Measurements from ENCODE around the gene TTC38.

TTC38 gene

GRCh38 chr22:46276563-46276962 lies 8.8 kb downstream of the TTC38 start:
- in situ Hi-C loops (cut with MboI; ENCODE audit: low sequenced_read_pairs) = no loop called here

DNA sequence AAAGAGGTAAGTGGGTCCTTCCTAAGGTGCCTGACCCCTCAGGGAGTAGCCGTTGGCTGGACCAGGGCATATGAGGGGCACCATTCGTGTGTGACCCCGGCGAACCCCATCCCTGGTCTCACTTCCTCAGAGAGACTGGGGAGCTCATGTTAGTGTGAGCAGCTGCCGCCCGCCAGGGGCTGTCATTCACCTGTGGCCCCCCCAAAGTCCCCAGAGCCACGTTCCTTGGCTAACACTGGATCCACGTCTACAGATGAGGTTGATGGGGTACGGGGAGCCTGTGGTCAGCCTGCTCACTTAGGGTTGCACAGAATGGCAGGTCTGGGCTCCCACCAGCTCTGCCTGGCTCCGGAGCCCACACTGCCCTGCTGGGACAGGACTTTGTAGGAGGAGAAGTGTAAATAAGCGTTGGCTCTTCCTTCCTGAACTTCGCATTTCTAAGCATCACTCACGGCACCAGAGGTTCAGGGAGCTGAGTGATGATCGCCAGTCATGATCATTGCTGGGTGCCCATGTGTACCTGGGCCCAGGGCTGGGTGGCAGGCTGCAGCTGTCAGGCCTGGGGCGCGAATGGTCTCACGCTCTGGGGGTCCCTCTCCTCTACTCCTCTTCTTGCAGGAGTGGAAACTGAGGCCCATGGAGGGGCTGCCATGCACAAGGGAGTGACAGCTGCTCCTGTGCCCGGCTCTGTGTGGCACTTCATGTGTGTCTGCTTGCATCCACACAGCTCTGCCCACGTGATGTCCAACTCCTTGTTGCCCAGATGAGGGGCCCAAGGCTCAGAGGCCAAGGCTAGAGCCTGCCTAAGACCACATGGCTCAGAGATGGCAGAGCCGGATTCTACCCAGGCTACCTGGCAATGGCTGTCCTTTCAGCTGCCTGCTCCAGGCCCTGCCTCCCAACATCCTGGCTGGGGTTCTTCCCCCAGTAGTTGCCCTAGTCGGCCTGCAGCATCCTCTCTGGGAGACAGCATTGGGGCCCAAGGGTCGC lies 11.1 kb downstream of the TTC38 start:
- in situ Hi-C loops (cut with MboI; ENCODE audit: low sequenced_read_pairs) = no loop called here

- in situ Hi-C loops (cut with MboI; ENCODE audit: low sequenced_read_pairs) = no loop called here
These were observed 12.4 kb downstream of the TTC38 start for GRCh38 chr22:46280063-46280817.

DNA sequence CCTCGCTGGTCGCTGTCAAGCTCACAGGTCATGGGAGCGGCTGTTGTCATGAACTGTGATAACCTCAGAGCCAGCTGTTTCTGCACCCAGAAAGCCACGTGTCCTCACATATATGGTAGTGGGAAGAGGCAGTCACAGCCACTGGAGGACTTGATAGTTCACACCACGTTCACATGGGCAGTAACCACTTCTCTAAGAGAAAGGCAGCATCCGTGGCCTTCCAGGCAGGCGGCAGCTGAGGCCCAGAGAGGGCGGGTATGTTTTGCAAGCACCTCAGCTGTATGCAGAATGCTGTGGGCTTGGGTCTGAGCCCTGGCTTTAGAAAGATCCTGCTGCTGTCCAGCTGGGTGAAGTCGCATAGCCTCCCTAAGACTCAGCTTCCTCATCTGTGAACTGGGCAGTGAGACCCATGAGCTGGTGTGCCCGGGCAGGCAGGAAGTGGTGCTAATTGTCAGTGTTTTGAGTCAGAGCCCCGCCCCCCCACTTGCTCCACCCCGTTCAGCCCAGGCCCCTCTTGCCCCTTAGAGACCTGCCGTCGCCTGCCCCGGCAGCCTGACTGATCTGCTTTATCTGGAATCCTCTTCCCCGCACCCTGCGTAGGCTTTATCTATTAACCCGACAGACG lies 13.3 kb downstream of the TTC38 start:
- in situ Hi-C loops (cut with MboI; ENCODE audit: low sequenced_read_pairs) = no loop called here

GRCh38 chr22:46281866-46282678 lies 14.3 kb downstream of the TTC38 start:
- in situ Hi-C loops (cut with MboI; ENCODE audit: low sequenced_read_pairs) = no loop called here

DNA sequence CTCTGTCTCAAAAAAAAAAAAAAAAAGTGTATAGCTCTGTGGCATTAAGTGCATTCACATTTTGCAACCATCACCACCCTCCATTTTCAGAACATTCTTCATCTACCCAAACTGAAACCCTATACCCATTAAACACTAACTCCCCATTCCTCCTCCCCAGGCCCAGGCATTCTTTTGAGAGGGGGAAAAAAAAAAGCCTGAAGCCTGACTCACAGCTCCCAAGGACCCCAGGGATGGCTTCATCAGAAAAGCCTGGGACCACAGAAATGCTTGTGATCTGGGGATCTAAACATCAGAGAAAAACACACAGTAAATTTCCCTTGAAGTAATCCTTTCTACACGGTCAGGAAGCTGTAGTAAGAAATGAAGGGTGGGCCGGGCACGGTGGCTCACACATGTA lies 18.2 kb downstream of the TTC38 start:
- in situ Hi-C loops (cut with MboI; ENCODE audit: low sequenced_read_pairs) = no loop called here

- in situ Hi-C loops (cut with MboI; ENCODE audit: low sequenced_read_pairs) = no loop called here
These were observed 19.4 kb downstream of the TTC38 start for GRCh38 chr22:46286941-46287872.

DNA sequence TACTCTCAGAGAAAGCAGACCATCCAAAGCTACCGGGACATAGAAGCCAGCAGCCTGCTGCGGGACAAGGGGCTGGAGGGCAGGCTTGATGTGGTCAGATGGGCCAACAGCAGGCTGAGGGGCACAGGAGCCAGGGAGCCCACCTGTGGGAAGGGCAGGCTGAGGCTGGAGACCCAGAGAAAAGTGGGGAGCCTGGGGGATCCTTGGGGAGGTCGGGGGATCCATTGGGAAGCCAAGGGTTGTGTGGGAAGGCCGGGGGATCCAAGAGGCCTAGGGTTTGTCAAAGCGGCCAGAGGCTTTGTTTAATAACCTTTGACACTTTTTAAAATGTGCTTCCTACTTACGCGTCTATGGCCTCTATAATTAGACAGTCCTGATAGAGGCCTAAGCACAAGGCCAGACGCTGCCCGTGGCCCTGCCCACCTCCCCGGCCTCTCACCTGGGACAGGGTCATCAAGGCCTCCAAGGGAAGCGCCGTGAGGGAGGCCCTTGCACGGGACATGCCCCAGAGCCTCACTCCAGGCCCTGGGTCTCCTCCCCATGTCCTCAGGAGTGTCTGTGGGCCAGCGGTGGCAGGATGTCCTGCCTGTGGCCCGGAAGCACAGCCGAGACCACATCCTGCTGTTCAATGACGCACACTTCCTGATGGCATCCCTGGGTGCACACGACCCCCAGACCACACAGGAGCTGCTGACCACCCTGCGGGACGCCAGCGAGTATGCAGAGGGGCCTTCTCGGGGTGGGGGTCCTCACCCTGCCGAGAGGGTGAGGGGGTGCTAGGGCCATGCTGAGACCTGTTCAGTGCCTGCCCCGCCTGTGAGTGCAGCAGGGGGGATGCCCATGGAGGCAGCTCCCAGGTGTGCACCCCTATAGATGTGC lies 20.3 kb downstream of the TTC38 start:
- in situ Hi-C loops (cut with MboI; ENCODE audit: low sequenced_read_pairs) = no loop called here

DNA sequence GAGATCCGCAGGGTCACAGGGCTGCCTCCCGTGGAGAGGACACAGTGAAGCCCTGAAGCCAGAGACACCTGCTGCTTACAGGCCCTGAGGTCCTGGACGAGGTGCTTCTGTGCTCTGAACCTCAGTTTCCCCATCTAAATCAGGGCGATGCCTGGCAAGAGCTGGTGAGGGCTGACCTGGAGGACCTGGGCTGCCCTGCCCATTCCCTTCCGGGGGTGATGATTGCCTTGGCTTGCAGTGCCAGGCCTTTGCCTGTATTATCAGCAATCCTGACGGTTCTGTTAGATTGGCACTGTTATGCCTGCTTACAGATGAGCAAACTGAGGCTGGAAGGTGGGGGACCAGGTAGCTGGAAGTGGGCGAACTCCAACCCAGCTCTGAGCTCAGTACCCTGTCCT lies 21.0 kb downstream of the TTC38 start:
- in situ Hi-C loops (cut with MboI; ENCODE audit: low sequenced_read_pairs) = no loop called here

DNA sequence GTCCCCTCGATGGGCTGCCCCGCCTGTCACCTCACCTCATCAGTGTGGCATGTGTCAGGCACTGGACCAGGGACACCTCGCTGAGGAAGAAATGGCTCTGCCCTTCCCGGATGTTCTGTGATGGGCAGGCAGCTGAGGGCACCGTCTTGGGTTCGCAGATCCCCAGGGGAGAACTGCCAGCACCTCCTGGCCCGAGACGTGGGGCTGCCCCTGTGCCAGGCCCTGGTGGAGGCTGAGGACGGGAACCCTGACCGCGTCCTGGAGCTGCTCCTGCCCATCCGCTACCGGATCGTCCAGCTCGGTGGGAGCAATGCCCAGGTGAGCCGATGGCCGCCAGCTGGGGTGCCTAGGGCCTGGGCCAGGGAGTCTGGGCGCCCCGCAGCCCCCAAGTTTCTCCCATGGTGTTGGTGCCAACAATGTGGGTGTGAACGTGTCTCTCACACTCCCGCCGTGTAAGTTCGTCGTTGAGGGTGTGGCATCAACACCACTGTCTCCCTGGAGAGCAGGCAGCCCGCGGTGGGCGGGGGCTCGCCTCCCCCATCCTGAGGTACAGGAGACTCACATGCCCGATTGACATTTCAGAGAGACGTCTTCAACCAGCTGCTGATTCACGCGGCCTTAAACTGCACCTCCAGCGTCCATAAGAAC lies 21.6 kb downstream of the TTC38 start:
- in situ Hi-C loops (cut with MboI; ENCODE audit: low sequenced_read_pairs) = no loop called here

DNA sequence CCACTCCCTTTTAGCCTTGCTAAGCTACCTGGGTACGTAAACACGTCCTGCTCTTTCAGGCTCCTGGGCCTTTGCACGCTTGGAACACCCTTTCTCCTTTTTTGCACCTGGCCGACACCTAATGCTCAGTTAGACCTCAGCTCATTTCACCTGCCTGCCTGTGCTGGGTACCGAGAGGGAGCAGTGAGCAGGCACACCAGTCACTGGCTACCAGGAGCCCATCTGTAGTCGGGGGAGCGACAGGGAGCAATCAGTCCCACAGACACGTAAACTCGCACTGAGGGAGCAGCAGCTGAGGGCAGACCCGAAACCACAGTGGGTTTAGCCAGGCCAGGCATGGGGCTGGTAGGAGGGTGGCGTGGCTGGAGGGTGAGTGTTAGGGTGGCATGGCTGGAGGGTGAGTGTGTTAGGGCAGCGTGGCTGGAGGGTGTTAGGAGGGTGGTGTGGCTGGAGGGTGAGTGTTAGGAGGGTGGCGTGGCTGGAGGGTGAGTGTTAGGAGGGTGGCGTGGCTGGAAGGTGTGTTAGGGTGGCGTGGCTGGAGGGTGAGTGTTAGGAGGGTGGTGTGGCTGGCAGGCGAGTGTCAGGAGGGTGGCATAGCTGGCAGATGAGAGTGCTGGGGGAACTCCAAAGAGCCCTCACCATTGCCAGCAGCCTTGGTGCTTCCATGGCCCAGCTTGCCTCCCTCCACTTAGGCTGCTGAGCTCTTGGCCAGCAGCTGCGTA lies 22.5 kb downstream of the TTC38 start:
- in situ Hi-C loops (cut with MboI; ENCODE audit: low sequenced_read_pairs) = no loop called here

DNA sequence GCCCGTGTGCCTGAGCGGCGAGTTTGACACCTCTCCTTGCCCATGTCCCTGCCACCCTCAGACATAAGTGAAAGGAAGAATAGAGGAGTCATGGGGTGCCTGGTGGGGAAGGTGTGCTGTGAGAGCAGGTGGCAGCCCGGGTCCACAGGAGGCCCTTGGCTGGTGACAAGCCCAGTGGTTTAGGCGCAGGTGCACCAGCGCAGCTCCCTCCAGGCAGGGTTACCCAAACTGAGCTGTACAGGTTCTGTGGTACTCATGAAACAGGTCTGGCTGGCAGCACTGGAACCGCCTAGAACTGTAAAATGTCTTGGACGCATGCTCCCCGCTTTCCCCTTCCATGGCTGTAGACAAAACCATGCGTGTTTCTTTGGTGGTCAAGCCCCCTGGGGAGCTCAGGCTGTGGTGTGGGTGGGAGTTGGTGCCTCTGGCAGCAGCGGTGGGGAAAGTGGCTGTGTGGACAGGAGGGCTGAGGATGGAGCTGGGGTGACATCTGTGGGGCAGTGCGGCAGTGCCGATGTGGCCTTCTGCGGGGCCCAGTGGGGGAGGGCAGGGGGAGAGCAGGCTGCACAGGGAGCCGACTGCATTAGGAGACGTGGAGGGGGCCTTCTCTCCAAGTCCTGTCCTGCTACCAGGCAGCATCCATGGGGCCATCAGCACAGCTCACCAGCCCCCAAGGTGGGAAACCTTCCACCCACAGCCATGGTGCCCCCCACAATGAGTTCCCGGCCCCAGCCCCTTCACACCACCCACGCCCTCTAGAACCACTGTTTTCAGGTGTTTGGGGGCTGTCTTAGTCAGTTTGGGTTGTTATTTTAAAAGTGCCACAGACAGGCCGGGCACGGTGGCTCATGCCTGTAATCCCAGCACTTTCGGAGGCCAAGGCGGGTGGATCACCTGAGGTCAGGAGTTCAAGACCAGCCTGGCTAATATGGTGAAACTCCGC lies 23.3 kb downstream of the TTC38 start:
- in situ Hi-C loops (cut with MboI; ENCODE audit: low sequenced_read_pairs) = no loop called here

- in situ Hi-C loops (cut with MboI; ENCODE audit: low sequenced_read_pairs) = no loop called here
These were observed 24.4 kb downstream of the TTC38 start for GRCh38 chr22:46292173-46292572.

DNA sequence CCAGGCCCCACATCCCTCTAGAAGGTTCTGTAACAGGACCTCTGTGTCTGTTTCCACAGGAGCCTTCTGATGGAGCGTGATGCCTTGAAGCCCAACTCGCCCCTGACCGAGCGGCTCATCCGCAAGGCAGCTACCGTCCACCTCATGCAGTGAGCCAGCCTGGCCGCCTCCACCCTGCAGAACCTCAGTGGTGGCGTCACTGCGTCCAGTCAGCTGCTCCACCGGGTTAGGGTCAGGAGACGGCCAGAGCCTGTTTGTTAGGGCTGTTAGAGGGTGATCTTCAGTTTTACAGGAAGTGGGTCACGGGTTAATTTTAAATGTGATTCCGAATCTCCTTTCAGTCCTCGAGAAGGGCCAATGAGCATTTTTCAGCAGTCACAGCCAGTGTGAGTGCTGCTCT lies 24.9 kb downstream of the TTC38 start:
- in situ Hi-C loops (cut with MboI; ENCODE audit: low sequenced_read_pairs) = no loop called here

GRCh38 chr22:46293577-46294260 lies 25.9 kb downstream of the TTC38 start:
- in situ Hi-C loops (cut with MboI; ENCODE audit: low sequenced_read_pairs) = no loop called here

DNA sequence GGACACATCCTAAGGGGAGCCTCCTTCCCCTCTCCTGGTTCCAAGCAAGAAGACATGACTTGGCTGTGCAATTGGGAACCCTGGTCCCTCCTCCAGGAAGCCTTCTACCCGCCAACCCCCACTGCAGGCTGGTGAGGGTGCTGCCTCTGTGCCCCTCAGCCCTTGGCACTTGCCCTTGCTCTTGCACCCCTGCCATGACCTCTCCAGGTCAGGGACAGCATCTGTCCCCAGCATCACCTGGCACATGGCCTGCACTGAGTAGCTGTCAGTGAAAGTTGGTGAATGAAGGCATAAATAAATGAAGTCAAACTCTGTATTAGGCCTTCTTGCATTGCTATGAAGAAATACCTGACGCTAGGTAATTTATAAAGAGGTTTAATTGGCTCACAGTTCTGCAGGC lies 27.0 kb downstream of the TTC38 start:
- in situ Hi-C loops (cut with MboI; ENCODE audit: low sequenced_read_pairs) = no loop called here

Data from hTERT RPE-1 (cell line).